Measurements from ENCODE around the gene PDRG1.

The PDRG1 gene

DNA sequence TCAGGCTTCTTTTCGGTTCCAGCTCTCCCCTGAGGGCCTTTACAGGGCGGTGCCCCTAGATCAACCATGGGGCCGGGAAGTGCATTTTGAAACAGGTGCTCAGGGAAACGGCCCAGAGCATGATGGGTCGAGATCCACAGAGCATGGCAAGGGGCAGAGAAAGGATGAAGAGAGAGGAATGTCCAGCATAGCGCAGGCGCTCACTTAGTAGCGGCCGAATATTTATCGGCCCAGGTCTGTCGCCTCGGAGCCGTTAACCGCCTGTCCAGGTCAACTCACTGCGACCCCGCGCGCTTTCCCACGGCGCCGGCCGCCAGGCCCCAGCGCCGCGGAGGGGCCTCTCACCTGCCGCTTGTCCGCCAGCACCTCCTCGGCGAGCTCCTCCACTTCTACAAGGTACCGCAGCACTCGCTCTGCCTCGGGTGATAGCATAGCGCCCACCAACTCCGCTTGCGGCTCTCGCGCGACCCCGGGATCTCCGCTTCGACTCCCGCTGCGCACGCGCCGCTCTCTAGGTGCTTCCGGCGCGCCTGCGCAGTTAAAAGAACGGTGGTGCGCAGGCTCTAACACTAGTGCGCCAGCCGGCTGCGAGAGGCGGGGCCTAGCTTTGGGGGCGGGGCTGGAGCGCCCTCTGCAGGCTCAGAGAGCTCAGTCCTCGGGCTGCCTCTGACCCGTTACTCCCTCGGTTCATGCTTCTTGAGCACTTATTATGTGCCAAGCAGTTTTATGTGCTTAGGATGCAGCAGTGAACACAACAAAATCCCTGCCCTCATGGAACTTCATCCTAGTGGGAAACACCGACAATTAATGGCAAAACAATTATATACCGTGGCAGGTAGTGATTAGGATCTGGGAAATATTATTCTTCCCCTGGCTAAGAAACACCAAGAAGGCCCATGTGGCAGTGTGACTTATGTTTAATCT, at the start of gene PDRG1:
PDRG1 (minus strand) TSS at position 517 of the 924 bp plus-strand sequence; CDS start at position 432, 85 bp downstream.
- peak; percentile 98 for DNase-seq

DNA sequence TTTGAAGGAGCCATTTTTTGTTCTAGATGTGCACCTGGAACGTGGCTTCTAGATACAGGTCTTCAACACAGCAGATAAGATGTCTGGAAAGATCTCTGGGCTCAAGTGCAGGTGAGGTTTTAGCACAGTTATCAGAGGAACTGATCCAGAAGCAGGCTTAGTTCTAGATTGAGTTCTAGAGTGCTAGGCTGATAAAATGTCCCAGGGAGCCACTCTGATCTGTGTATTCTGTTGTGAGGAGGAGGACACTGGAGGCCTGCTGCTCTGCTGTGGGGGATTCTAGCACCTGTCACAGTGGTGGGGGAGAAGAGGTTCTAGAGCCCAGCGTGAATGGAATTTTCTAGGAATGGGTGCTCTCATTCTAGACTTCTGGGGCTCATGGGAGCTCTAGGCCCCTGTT, 46.4 kb upstream of the PDRG1 start:
- no peak for DNase-seq

DNA sequence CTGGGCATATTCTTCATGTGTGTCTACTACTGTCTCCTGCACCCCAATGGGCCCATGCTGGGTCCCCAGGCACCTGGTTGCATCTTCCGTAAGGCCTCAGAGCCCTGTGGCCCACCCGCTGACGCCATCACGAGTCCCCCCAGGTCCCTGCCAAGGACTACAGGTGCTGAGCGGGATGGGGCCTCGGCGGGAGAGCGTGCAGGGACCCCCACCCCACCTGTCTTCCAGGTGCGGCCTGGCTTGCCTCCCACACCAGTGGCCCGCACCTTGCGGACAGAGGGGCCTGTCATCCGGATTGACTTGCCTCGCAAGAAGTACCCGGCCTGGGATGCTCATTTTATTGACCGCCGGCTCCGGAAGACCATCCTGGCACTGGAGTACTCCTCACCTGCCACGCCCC, 45.1 kb upstream of the PDRG1 start:
- no peak for DNase-seq

DNA sequence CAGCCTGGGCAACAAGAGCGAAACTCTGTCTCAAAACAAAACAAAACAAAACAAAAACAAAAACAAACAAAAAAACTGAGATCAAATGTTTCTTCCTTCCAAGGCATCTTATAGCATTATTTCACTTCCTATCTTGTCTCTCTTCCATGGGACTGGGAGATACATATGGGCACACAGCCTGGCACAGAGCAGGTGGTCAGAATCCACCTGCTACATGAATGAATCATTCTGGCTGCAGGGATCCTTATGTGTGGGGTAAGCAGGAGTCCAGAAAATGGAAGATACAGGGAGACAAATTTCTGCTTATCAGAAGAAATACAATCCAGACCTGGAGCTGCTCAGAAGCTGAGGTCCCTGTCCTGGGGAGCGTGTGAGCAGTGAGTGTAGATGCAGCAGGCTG, 40.2 kb upstream of the PDRG1 start:
- DNase-seq = no peak

DNA sequence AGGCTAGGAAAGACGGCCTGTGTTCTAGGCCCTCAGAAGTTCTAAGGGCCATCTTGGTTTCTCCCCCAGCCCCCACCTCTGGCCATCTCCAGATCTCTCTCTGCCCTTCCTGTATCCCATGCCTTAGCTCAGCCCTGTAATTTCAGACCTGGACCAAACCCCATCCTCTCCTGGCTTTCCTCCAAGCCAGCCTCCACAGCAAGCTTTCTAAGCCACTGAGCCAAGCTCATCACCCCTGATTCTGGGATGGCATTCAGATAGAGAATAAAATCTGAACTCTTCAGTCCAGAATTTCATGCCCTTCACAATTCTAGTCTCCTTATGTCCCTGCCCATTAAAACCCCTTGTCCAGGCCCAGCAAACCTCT, 39.5 kb upstream of the PDRG1 start:
- no peak for DNase-seq

DNA sequence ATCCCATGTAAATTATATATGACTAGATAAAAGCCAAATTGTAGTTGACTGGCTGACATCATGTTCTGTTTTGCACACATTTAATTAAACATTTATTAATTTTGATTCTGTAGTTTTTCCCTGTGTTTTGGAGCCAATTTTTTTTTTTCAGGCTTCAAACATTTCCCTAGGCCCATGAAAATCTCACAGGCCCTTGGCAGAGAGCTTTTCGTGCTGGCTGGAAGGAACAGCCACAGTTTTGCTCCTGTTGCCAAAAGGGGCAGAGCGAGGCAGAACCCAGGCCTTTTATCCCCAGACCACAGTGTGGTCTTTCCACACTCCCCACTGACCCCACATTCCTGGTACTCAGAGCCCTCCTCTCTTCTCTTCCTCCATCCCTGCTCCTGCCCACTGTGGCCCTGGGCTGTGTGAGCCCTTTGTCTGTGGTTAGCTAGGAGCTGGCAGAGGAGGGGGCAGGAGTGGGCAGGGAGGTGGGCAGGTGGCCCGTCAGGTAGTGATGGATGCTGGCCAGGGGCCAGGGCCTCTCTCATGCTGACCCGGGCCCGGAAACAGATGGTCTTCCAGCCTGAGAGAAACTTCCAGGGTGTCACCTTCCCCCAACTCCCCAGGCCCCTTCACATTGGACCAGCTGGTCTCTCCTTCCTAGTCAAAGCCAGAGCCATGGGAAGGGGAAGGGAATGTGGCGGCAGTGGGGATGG, 38.9 kb upstream of the PDRG1 start:
- DNase-seq = no peak

DNA sequence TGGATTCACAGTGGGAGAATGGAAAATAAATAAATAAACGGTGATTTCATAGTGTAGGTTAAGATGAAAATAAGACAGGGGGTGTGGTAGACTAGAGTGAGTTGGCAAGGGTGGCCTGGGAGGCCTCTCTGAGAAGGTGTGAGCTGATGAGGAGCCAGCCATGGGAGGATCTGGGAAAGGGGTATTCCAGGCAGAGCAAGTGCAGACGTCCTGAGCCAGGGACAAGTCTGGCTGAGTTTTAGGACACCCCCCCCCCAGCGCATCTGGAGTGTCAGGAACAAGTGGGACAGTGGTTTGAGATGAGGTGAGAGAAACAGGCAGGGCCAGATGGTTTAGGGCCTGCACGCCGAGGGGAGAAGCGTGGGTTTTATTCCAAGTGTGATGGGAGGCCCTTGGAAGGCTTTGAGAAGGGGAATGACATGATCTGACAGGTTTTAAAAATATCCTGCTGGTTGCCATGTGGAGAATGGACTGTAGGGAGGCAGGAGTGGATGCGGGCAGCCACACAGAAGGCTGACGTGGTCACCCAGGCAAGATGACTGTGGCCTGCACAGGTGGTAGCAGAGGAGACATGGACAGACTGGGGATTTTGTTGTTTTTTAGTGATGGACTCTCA, 37.3 kb upstream of the PDRG1 start:
- DNase-seq = no peak

DNA sequence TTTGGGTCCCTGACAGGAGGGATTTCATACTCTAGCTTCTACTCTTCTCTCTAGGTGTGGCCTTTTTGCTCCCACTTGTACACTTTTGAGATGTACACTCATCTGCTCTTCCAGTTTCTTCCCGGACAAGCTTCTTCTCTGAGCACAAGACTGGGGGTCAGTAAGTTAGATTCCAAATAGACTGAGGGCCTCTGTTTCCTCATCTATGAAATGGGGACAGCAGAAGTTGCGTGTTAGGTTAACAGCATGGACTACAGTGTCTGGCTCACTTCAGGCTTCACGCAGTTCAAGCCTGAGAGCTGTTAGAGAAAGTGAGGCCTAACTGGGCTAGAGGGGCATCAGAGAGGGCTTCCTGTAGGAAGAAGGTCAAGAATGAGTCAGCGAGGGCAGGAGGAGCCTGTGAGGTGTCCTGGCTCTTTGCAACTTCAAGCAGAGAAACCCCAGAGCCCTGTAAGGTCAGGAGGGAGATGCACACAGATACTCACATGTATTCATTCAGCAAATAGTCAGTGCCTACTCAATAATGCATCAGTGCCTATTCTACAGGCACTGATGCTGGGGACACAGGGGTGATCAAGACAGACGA, 36.7 kb upstream of the PDRG1 start:
- DNase-seq = no peak

DNA sequence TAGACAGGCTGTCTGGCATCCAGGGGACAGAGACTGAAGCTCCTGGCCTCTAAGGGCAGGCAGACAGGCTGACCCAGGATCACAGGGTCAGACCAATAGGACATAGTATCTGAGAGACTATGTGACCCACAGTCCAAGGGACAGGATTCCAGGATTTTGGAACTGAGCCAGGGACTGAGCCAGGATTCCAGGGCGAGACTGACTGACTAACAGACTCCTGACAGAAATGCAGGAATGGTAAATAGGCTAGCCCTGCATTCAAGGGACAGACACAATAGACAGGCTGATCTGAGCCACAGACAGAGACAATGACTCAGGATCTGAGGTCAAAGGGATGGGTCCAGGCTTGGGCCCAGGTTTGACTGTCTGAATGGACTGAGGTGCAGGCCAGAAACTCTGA, 35.9 kb upstream of the PDRG1 start:
- DNase-seq = no peak

DNA sequence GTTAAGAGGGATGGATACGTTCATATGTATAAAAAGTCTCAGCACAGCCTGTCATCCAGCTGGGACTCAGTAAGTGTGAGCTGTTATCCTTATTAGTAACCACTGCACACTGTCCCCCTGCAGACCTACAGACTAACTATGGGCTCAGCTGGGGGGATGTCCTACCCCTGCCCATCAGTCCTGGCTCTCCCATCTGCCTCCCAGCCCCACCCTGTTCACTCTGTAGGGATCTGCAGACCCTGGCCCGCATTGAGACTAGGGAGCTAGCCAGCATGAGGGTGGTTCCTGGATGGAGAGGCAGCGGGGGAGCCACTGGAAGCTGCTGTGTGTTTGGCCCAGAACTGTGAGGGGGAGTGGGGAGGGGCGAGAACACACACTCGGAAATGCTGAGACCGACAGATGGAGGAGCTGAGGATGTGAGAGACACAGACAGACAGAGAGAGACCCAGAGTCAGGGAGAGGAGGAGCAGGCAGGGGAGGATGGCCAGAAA, 33.2 kb upstream of the PDRG1 start:
- no peak for DNase-seq

DNA sequence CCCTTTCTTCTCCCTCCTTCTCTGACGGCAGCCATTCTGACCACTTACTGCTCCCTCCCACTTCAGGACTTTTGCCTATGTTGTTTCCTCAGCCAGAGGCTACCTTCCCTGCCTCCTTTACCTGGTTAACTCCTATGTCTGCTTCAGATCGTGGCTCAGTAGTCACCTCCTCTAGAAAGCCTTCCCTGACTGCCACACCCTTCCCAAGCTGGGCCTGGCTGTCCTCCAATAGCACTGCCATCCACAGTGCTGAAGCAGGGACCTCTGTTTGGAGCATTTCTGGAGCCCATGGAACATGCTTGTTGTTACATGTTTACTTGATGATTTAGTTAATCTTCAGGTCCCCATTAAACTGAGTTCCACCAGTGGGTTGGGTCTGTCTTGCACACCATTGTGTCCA, 29.9 kb upstream of the PDRG1 start:
- no peak for DNase-seq

DNA sequence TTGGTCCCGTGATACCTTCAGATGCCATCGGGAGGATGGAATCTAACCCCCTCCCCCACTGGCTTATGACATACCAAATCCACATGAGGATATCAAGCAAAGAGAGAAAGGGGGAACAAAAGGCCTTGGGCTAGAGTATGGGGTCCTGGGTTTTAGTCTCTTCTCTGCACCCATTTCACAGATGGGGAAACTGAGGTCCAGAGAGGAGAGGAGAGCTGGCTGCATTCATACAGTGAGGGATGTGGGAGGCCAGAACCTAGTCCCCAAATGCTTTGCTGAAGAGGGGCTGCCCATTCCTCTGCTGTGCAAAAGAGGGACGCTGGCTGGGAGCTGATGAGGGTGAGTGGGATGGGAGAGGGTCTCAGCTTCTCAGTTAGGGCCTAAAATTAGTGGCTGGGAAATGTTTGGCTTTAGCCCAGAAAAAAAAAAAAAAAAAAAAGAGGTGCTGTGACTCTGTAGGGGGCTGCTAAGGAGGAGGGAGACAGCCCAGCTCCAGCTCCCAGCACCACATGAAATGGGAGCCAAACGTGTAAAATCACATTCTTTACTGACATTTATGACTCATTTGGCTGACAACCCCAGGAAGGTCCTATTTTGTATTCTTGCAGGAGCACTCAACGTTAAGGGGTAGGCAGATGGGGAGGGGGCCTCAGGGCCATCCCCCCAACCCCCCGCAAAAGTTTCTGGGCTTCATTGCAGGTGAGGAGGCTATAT, 28.0 kb upstream of the PDRG1 start:
- DNase-seq = no peak

DNA sequence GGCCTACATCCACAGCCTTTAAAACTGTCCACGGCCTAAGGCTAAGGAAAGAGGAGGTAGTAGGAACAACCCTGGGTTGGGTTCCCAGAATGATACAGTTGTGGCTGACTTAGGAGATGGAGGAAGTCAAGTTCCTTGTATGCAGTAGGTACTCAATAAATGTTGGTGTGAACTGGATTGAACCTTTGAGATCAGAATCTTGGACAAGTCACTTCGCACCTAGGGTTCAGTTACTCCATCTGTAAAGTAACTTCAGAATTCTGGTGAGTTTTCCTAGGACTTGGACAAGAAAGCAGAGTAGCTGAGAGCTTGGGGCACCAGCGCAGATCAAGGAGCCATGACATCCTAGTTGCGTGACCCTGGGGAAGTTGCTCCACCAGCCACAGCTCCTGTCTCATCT, 25.2 kb upstream of the PDRG1 start:
- DNase-seq = no peak

DNA sequence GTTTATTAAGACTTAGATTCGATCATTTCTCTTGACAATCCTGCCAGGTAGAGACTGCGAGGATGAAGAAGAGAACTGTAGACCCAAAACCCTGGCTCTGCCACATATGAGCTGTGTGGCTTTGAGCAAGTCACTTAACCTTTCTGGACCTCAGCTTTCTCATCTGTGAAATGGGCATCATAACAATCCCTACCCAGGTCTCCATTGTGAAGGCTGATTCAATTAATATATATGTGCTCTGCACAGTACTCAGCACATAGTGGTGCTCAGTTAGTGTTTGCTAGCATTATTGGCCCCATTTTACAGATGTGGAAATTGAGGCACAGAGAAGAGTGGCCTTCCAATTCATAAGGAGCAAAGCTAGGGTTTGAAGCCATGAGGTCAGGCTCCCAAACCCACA, 24.0 kb upstream of the PDRG1 start:
- no peak for DNase-seq

DNA sequence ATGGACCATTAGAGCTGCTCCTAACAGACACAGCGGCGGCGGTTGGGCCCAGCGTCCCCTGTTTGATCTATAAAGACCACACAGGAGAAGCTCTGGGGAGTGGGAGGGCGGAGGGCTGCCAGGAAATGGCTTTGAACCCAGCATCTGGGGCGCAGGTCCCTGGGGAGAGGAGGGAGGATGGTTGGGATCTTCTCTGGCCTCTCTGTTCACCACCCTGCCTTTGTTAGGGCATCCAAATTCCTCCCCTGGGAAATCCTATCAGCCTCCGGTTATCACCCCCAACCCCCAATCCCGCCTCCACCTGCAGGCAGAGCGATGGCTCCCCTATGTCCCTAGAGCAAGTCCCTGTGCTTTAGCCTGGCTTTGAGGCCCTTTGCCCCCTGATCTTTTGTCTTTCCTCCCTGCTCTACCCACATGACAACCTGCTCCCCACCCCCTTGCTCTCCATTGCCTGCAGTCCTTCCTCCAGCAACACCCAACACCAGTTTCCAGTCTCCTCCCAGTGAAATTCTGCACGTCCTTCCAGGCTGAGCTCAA, 23.2 kb upstream of the PDRG1 start:
- no peak for DNase-seq

DNA sequence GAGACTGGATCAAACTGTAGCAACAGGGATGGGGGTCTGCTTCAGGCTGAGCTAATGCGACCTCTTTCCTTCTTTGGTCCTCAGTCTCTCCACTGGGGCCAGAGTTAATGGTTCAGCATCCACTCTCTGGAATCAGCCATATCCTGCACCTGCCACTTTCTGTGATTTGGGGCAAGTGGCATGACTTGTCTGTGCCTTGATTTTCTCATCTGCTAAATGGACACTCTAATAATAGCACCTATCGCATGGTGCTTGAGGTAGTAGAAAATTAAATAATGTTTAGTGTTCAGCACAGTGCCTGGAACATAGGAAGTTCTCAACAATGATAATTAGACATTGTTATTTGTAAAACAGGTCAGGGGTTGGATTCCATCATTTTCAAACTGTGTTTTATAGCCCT, 22.4 kb upstream of the PDRG1 start:
- no peak for DNase-seq

DNA sequence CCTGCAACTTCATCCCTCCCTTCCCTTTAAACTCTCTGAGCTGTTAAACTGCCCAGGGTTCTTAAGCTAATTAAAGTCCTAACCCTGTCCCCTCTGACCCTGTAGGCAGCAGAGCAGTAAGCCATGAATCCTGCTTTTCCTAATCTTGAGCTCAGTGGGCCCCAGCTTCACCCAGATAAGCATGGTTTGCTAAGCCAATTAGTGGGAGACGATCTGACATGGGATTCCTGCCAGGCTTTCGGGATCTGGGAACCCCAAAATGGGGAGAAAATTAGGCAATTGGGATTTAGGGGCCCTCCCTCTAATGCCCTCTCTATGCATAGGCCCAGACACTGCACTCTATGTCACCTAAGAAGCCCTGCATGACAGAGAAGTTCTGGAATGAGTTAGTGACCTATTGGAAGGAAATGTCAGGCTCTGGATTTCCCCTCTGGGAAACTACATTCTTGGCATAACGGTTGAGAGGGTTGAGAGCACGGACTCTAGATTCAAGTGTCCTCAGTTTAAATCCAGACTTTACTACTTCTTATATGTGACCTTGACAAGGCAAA, 20.7 kb upstream of the PDRG1 start:
- no peak for DNase-seq

DNA sequence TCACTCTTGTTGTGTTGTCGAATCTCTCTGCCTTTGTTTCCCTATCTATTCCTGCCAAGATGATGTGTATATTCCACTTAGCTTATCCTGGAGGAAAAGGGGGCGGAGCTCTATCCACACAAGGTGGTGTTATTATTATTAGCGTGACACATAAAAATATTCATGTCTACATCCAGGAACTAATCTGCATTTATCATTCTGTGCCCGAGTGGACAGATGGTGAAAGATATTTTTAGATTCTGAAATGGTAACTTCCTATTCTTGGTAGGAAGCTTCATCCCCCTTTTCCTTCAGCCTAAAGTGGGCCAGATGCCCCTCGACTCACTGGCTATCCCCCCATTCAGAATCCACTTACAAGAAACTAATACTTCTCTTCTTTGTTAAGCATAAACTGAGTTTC, 18.1 kb upstream of the PDRG1 start:
- DNase-seq = no peak

DNA sequence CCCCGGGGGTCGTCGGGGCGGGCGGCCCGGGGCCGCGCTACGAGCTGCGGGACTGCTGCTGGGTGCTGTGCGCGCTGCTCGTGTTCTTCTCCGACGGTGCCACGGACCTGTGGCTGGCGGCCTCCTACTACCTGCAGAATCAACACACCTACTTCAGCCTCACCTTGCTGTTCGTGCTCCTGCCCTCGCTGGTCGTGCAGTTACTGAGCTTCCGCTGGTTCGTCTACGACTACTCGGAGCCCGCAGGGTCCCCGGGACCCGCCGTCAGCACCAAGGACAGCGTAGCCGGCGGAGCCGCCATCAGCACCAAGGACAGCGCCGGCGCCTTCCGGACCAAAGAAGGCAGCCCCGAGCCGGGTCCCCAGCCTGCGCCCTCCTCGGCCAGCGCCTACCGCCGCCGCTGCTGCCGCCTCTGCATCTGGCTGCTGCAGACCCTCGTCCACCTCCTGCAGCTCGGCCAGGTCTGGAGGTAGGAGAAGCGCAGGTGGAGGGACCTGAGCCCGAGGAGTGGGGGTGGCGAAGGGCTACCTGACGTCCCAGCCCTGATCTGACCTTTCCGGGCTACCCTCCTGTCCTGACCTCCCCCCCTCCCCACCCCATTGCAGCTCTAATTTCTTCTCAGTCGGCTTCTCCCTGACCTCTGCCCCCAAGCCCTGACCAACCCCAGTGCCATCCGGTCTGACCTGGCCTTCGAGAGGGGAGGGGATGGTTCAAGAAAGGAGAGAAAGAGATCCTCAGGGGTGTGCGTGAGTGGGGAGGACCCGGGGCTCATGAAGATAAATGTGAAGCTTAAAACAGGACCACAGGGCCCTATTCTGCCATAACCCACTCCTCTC, 16.7 kb upstream of the PDRG1 start:
- DNase-seq = peak; percentile 97

DNA sequence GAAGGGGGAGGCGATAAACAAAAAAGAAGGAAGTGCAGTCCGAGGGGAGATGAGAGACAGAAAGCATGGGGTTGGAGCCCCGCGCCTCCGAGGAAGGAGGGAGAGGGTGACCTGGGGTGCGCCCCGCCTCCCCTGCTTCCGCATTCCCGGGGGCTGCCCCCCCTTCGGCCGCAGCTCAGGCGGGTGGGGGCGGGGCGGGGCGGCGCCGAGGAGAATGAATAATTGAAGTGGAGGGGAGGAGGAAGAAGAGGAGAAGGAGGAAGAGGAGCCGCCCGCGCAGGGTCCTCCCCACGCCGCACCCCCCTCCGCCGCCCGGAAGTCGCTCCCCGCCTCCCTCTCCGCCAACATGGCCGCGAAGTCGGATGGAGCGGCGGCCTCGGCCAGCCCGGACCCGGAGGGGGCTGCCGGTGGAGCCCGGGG, 16.0 kb upstream of the PDRG1 start, which contains the start of gene XKR7:
XKR7 (plus strand) TSS at position 322 of the 420 bp plus-strand sequence; CDS start at position 347, 25 bp downstream.
- no peak for DNase-seq

Data from activated CD8-positive, alpha-beta memory T cell treated with anti-CD3 and anti-CD28 coated beads, Interleukin-2, amount 50 U/mL, for 48 hours (primary cell).